Body of pancreas (tissue), 4 donors: ENCODE measurements around the gene FUBP3. TPM values are rescaled to one million over a fixed set of nuclear protein-coding genes. Genes with fewer than 3 reads are reported as not detected.

Source experiments
- ATAC-seq: fragments of 150-250 bp; one replicate; pipeline ENCODE4 v1.9.1; 2016
- DNase-seq, 4 donors: peaks; one replicate each; pipeline ENCODE4 v3.0.0-alpha.2; 2019
- H3K27ac ChIP-seq, 4 donors: fragments of 200-600 bp; sonication (generic); 1 replicate in 3 of 4; 2 replicates in 1 of 4; pipeline versions ENCODE4 v1.5.1 to v1.6.1; 2016 to 2019; ENCODE audit warnings: mild to moderate bottlenecking in 1 of 4, mixed read lengths in 1 of 4, moderate library complexity in 1 of 4
- H3K27me3 ChIP-seq, 2 donors: fragments of 200-600 bp; sonication (generic); one replicate each; pipeline ENCODE4 v1.6.0; 2016; ENCODE audit warnings: mild to moderate bottlenecking in 1 of 2
- H3K36me3 ChIP-seq, 2 donors: fragments of 200-600 bp; sonication (generic); replicated peaks in 1 of 2; 2 replicates each; pipeline ENCODE4 v1.5.1; 2016; ENCODE audit warnings: low read depth in 2 of 2; ENCODE audit not compliant: insufficient read depth in 1 of 2
- H3K4me1 ChIP-seq: fragments of 200-600 bp; sonication (generic); one replicate; pipeline ENCODE4 v1.6.0; 2016
- H3K4me3 ChIP-seq, 2 donors: fragments of 200-600 bp; sonication (generic); 1 replicate in 1 of 2; 2 replicates in 1 of 2; pipeline ENCODE4 v1.5.1; 2016 to 2019
- H3K9me3 ChIP-seq, 3 donors: fragments of 200-600 bp; sonication (generic); 1 replicate in 2 of 3; 2 replicates in 1 of 3; pipeline ENCODE4 v1.5.1; 2016
- POLR2A ChIP-seq, 3 donors: fragments of 450-650 bp; IDR thresholded peaks; one replicate each; pipeline ENCODE4 v1.6.1; 2016; ENCODE audit warnings: antibody characterized with exemption in 3 of 3, mild to moderate bottlenecking in 2 of 3
- WGBS, 2 donors: methylation state at CpG; one replicate each; pipeline ENCODE4 v1.1.5; 2017; 5-methylcytosine and 5-hydroxymethylcytosine counted together
- intact Hi-C: fragments of 100-400 bp; cut with DNase I; formaldehyde crosslinking; loops from one replicate; pipeline ENCODE4 v1.15.1; 2023
- total RNA-seq, 2 donors: library from RNA; depleted of rRNA; stranded (reverse); fragments of >200 nt; gene quantifications; one replicate each; pipeline ENCODE4 v1.1.0, GENCODE V29; 2016
- TF ChIP-seq, protein P1 (sequence below), 7 experiments: fragments of 450-650 bp in 4 of 7; fragments of 200-600 bp in 3 of 7; sonication (generic) in 3 of 7; IDR thresholded peaks; one replicate each; pipeline ENCODE4 v1.5.1; 2016 to 2019; ENCODE audit warnings: antibody characterized with exemption in 7 of 7

The FUBP3 gene
- total RNA-seq, 2 donors from 2014 or later: 16.6 to 30.3 TPM

DNA sequence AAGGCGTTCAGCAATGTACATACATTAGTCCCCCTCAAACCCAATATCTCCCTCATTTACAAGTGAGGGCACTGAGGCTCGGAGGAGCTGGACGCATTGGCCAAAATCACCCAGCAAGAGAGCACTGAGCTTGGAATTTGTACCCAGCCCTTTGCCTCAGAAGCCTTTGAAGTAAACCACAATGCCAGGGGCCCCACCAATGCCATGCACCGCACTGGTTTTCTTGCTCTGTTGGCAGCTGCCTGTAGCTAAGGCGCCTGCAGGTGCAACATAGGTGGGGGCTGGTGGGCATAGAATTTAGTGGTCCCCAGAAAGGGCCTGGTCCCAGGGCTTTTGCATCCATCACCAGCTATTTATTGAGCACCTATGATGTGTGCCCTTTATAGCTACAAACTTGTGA is 37.3 kb upstream of the FUBP3 start:
- DNase-seq (no peak), ATAC-seq (no peak)
- Histone ChIP-seq H3K4me3 (no peak overlapping the region), H3K27ac (no peak overlapping the region), H3K27me3 (no peaks in the 10 kb centered on the region), H3K4me1 (no peaks in the 10 kb centered on the region), H3K36me3 (no peaks in the 10 kb centered on the region), H3K9me3 (no peaks in the 10 kb centered on the region)
- 59 to 72% methylated on average over 3 to 5 of the region's 5 CpGs for WGBS, 2 donors
- TF ChIP-seq, protein P1, sequence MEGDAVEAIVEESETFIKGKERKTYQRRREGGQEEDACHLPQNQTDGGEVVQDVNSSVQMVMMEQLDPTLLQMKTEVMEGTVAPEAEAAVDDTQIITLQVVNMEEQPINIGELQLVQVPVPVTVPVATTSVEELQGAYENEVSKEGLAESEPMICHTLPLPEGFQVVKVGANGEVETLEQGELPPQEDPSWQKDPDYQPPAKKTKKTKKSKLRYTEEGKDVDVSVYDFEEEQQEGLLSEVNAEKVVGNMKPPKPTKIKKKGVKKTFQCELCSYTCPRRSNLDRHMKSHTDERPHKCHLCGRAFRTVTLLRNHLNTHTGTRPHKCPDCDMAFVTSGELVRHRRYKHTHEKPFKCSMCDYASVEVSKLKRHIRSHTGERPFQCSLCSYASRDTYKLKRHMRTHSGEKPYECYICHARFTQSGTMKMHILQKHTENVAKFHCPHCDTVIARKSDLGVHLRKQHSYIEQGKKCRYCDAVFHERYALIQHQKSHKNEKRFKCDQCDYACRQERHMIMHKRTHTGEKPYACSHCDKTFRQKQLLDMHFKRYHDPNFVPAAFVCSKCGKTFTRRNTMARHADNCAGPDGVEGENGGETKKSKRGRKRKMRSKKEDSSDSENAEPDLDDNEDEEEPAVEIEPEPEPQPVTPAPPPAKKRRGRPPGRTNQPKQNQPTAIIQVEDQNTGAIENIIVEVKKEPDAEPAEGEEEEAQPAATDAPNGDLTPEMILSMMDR (IDR thresholded peaks at IDR 0.05): no peak
- no peak for TF ChIP-seq POLR2A (IDR thresholded peaks at IDR 0.05)
- intact Hi-C loops: no loop called here

DNA sequence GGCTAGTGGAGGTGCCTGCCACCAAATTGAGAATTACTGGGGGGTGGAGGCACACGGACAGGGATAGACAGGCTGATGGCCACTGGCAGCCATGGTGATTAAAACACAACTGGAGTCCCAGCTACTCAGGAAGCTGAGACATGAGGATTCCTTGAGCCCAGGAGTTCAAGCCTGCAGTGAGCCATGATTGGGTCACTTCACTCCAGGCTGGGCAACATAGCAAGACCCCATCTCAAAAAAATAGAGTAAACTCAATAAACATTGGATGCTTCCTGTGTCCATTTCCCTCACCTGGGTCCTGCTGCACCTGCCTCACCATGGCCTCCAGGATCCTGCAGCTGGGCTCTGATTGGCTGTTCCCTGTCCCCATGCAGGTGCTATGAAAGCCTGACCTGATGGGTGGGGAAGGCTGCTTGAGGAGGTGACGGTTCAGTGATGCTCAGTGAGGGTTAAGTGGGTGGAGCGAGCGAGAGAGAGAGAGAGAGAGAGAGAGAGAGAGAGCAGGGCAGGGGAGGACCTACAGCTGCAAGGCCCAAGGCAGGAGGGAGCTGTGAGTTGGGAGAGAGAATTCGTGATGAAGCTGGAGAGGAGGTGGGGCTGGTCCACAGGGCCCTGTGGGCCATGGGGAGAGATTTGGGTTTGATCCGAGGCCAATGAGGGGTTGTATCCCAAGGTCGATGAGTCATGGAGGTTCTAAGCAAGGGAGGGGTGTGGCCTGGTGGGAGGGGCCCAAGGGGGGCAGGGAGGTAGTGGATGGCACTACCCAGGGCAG is 36.7 kb upstream of the FUBP3 start:
- intact Hi-C loops: no loop called here
- Histone ChIP-seq H3K9me3 (no peaks in the 10 kb centered on the region), H3K36me3 (no peaks in the 10 kb centered on the region), H3K4me1 (no peaks in the 10 kb centered on the region), H3K27me3 (no peaks in the 10 kb centered on the region), H3K27ac (no peak overlapping the region), H3K4me3 (no peak overlapping the region)
- TF ChIP-seq, protein P1 (IDR thresholded peaks at IDR 0.05): no peak
- no peak for TF ChIP-seq POLR2A (IDR thresholded peaks at IDR 0.05)
- DNase-seq (no peak), ATAC-seq (no peak)
- 50 to 54% methylated on average over 7 of the region's 7 CpGs for WGBS, 2 donors

GRCh38 chr9:130543368-130543767 is 36.0 kb upstream of the FUBP3 start:
- no peaks in the 10 kb centered on the region for H3K27me3 ChIP-seq
- ATAC-seq (no peak), DNase-seq (no peak)
- no peak overlapping the region for H3K27ac ChIP-seq
- WGBS, 2 donors: 58 to 68% methylated on average over 7 to 8 of the region's 8 CpGs
- intact Hi-C loops: no loop called here
- H3K4me1 ChIP-seq: no peaks in the 10 kb centered on the region
- H3K9me3 ChIP-seq: no peaks in the 10 kb centered on the region
- TF ChIP-seq POLR2A (IDR thresholded peaks at IDR 0.05): no peak
- TF ChIP-seq, protein P1 (IDR thresholded peaks at IDR 0.05): no peak
- no peaks in the 10 kb centered on the region for H3K36me3 ChIP-seq
- H3K4me3 ChIP-seq: no peak overlapping the region

- H3K9me3 ChIP-seq: no peaks in the 10 kb centered on the region
- 71 to 73% methylated on average over 6 of the region's 6 CpGs for WGBS, 2 donors
- no peak overlapping the region for H3K27ac ChIP-seq
- no peaks in the 10 kb centered on the region for H3K27me3 ChIP-seq
- ATAC-seq (no peak), DNase-seq (no peak)
- no peak overlapping the region for H3K4me3 ChIP-seq
- intact Hi-C loops: no loop called here
- H3K4me1 ChIP-seq: no peaks in the 10 kb centered on the region
- TF ChIP-seq POLR2A (IDR thresholded peaks at IDR 0.05): no peak
- no peaks in the 10 kb centered on the region for H3K36me3 ChIP-seq
Measured at GRCh38 chr9:130543859-130544258, 35.5 kb upstream of the FUBP3 start.

DNA sequence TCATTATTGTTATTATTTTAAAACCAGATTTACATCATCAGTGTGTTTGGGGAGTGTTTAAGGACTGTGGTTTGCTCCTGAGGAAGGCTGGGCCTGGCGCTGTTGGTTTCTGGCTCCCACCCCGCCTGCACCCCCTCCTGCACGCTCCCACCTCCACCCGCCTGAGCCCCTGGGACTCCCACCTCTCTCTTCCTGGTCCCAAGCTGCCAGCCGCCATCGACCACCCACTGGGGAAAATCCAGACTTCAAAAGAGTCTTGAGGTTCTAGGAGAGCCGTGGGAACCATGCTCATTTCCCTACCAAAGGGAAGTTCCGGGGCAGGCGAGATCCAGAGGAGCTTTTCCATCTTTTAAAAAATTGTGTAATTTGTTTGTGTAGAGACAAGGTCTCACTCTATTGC is 35.0 kb upstream of the FUBP3 start:
- Histone ChIP-seq H3K27ac (no peak overlapping the region), H3K4me1 (no peaks in the 10 kb centered on the region), H3K36me3 (no peaks in the 10 kb centered on the region), H3K4me3 (no peak overlapping the region), H3K9me3 (no peaks in the 10 kb centered on the region), H3K27me3 (no peaks in the 10 kb centered on the region)
- 64 to 65% methylated on average over 9 of the region's 9 CpGs for WGBS, 2 donors
- DNase-seq (no peak), ATAC-seq (no peak)
- intact Hi-C loops: no loop called here
- TF ChIP-seq POLR2A (IDR thresholded peaks at IDR 0.05): no peak
- TF ChIP-seq, protein P1 (IDR thresholded peaks at IDR 0.05): no peak
